ENCODE results near the gene RGSL1. TPM values are rescaled to one million over a fixed set of nuclear protein-coding genes. Genes with fewer than 3 reads are reported as not detected.

Gene RGSL1
- total and polyA plus RNA-seq, 2 of the 8 experiments (the other 6 are each of a cell fraction or from before 2014, with no cell fraction given), result not detected

GRCh38 chr1:182525342-182525741 lies 75.4 kb downstream of the RGSL1 start:
- CTCF ChIA-PET (ENCODE audit: partially characterized antibody), result no interaction called here
- FAIRE-seq, result no peak

More at GRCh38 chr1:182525342-182525741, 75.4 kb downstream of the RGSL1 start:
- Histone ChIP-seq H3K14ac (ENCODE audit: insufficient read length) (no peak overlapping the region), H3K4ac (replicated peaks; ENCODE audit: insufficient read length, low read depth, low read length) (no peak overlapping the region), H4K20me1 (replicated peaks in 1 of 2; ENCODE audit: control insufficient read depth in 1 of 2, insufficient read depth in 2 of 2, low read length in 2 of 2) (no peaks in the 10 kb centered on the region), H2BK12ac (ENCODE audit: low read depth, low read length) (no peak overlapping the region), H3K9me3 (ENCODE audit: insufficient read depth in 2 of 2, low read depth in 1 of 2, low read length in 1 of 2) (no peaks in the 10 kb centered on the region), H3K18ac (ENCODE audit: extremely low read depth, low read length) (no peak overlapping the region), H3K23me2 (ENCODE audit: low read depth, low read length) (no peaks in the 10 kb centered on the region), H2BK120ac (replicated peaks; ENCODE audit: low read depth, low read length) (no peak overlapping the region), H3K79me1 (ENCODE audit: low read depth, low read length) (no peaks in the 10 kb centered on the region), H2BK5ac (ENCODE audit: low read depth, low read length) (no peak overlapping the region), H2AK5ac (ENCODE audit: low read depth, low read length) (no peak overlapping the region), H3K9ac (replicated peaks in 1 of 4; ENCODE audit: extremely low read depth in 1 of 4, low read depth in 3 of 4, low read length in 3 of 4) (no peak overlapping the region), H2AFZ (ENCODE audit: low read length) (no peak overlapping the region), H3K4me2 (ENCODE audit: insufficient read depth in 1 of 2, low read depth in 2 of 2, low read length in 2 of 2) (no peak overlapping the region), H4K5ac (ENCODE audit: insufficient read length, low read depth, low read length) (no peak overlapping the region), H3K56ac (replicated peaks; ENCODE audit: insufficient read length, low read depth, low read length) (no peak overlapping the region), H3K27me3 (replicated peaks in 1 of 4; ENCODE audit: control insufficient read depth in 3 of 4, extremely low read depth in 1 of 4, insufficient read depth in 3 of 4, low read length in 3 of 4) (no peaks in the 10 kb centered on the region; a peak in 1 of 7 replicates), H3K79me2 (ENCODE audit: control insufficient read depth in 1 of 2, insufficient read depth in 2 of 2, low read length in 2 of 2) (no peaks in the 10 kb centered on the region), H3K4me3 (ENCODE audit: extremely low read depth in 1 of 4, insufficient read depth in 2 of 4, low read depth in 3 of 4, low read length in 4 of 4) (no peak overlapping the region), H3K23ac (ENCODE audit: insufficient read length) (no peak overlapping the region), H3K4me1 (replicated peaks in 1 of 4; ENCODE audit: control insufficient read depth in 3 of 4, insufficient read depth in 4 of 4, low read length in 3 of 4) (no peaks in the 10 kb centered on the region), H4K8ac (ENCODE audit: extremely low read depth, insufficient read depth, low read length) (no peak overlapping the region), H3K27ac (ENCODE audit: low read depth, low read length) (no peak overlapping the region), H2BK20ac (ENCODE audit: low read length) (no peak overlapping the region), H2BK15ac (ENCODE audit: low read length) (no peak overlapping the region), H3K36me3 (ENCODE audit: control insufficient read depth in 2 of 4, insufficient read depth in 4 of 4, low read length in 3 of 4) (no peaks in the 10 kb centered on the region), H4K91ac (replicated peaks; ENCODE audit: insufficient read length, low read length) (no peak overlapping the region)
- no peak for TF ChIP-seq BRCA1 (IDR thresholded peaks at IDR 0.05; ENCODE audit: low read depth, low read length)
- no peak for TF ChIP-seq ZNF274 (IDR thresholded peaks at IDR 0.05; ENCODE audit: borderline replicate concordance, extremely low read depth, low read length)
- TF ChIP-seq, protein P1, sequence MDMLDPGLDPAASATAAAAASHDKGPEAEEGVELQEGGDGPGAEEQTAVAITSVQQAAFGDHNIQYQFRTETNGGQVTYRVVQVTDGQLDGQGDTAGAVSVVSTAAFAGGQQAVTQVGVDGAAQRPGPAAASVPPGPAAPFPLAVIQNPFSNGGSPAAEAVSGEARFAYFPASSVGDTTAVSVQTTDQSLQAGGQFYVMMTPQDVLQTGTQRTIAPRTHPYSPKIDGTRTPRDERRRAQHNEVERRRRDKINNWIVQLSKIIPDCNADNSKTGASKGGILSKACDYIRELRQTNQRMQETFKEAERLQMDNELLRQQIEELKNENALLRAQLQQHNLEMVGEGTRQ (IDR thresholded peaks at IDR 0.05; ENCODE audit: low read length), result no peak
- no peak for TF ChIP-seq RXRA (IDR thresholded peaks at IDR 0.05; ENCODE audit: insufficient read depth, low read depth, low read length)
- TF ChIP-seq, protein P2, sequence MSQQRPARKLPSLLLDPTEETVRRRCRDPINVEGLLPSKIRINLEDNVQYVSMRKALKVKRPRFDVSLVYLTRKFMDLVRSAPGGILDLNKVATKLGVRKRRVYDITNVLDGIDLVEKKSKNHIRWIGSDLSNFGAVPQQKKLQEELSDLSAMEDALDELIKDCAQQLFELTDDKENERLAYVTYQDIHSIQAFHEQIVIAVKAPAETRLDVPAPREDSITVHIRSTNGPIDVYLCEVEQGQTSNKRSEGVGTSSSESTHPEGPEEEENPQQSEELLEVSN (IDR thresholded peaks at IDR 0.05), result no peak
- no peak for TF ChIP-seq EGR1 (IDR thresholded peaks at IDR 0.05; ENCODE audit: borderline replicate concordance, low read depth, low read length)
- POLR2A ChIA-PET (ENCODE audit: partially characterized antibody), result no interaction called here
- DNase-seq (ENCODE audit: low read depth in 1 of 2, low spot score in 2 of 2), result no peak

All from H1 (cell line).